ENCODE data around the gene FLNB.

DNA sequence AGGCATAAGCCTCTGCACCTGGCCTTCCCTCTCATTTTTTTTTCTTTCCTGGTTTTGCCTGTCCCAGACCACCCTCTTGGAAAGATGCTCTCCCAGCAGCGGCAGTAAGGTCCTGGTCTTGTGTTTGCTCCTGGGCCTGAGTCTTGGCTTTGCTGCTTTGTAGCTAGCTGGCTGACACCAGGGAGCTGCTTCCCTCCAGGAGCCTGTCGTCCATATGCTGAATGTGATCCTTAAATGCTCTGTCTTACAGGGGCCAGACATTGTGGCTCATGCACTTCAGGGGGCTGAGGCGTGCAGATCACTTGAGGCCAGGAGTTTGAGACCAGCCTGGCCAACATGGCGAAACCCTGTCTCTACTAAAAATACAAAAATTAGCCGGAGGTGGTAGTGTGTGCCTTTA, 17.2 kb downstream of the FLNB start:
- TF ChIP-seq POLR2A (IDR thresholded peaks at IDR 0.05) (no peak), CTCF (IDR thresholded peaks at IDR 0.05) (no peak)

All from adrenal gland (tissue), 5 donors.